HG03196 (cell line): Measurements from ENCODE around the gene DCUN1D4.

Source experiments
- ATAC-seq: cut with Tn5 transposase; IDR thresholded peaks from one replicate; pipeline ENCODE4 v1.9.1; 2021; ENCODE audit not compliant: unreplicated experiment

The DCUN1D4 gene

DNA sequence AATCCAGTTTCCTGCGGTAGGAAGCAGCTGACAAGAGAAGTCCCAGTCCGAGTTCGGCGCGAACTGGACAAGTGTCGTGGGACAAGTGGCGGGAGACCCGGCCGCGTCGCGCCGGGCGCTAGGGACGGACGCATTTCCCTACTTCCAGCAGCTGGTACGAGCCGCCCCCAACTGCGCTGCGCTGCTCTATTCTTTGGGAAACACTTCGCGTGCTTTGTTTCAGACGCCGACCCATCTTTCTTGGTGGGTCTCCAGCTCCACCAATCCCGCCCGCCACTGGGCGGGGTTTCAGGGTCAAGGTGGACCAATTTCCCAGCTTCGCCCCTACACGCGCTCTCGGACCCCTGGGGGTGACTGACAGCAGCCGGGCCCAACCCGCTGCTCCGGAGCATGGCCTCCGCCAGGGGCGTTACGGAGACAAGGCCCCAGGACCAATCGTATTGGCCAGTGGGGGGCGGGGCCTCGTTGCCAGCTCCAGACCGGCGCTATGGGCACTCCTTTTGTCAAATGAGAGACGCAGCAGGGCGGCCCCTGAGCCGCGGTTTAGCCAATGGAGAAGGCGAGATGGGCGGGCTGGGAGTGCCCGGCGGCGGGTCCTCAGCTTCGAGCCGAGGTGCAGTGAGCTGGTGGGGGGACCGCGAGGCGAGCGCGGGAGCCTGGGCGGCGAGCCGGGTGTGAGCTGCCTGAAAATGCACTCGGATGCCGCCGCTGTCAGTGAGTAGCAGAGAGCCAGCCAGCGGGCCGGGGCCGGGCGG lies at the start of gene DCUN1D4:
Gene DCUN1D4 (plus strand): TSS at position 600 of the 755 bp plus-strand sequence. CDS start 90 bp downstream, at position 690.
- ATAC-seq = peak; percentile 95

DNA sequence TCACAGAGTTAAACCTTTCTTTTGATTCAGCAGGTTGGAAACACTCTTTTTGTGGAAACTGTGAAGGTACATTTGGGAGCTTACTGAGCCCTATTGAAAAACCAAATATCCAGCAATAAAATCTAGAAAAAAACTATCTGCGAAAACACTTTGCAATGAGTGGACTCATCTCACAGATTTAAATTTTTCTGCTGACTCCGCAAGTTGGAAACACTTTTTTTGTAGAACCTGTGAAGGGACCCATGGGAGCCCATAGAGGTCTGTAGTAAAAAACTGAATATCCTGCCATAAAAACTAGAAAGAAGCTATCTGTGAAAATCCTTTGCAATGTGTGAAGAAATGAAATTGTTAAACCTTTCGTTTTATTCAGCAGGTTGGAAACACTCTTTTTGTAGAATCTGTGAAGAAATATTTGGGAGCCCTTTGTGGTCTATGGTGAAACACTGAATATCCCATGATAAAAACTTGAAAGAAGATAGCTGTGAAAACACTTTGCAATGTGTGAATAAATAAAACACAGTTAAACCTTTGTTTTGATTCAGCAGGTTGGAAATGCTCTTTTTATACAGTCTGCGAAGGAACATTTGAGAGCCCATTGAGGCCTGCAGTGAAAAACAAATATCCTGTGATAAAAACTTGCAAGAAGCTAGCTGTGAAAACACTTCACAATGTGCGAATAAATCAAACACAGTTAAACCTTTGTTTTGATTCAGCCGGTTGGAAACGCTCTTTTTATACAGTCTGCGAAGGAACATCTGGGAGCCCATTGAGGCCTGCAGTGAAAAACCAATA lies 22.3 kb upstream of the DCUN1D4 start:
- no peak for ATAC-seq

DNA sequence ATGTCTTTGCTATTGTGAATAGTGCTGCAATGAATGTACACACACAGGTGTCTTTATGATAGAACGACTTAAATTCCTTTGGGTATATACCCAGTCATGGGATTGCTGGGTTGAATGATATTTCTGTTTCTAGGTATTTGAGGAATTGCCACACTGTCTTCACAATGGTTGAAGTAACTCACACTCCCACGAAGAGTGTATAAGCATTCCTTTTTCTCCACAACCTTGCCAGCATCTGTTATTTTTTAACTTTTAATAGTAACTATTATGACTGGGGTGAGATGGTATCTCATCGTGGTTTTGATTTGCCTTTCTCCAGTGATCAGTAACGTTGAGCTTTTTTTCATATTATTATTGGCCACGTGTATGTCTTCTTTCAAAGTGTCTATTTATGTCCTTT lies 17.6 kb upstream of the DCUN1D4 start:
- ATAC-seq = no peak

DNA sequence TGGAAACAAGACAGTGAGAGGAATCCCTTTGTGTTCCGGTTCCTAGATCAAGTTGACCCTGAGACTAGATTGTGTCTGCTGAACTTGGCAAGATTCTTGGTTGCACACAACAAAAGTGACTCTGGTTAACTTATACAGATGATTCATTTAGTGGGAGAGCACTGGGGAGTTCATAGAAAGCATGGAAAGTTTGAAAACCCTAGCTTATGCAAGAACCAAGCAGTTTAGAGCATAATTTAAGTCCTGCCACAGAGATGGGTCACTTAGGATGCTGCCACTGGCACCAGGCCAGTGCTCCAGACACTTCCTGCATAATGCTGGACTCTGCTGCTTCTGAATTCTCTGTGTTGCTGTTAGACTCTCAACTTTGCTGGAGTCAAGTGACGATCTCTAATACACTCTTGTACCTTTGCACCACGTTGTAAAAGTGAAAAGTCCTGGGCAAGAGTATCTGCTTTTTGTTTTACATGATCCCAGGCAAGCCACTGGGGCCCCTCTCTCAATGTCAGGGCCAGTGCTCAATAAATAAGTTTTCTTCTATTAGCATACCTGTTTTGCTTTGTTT lies 12.7 kb upstream of the DCUN1D4 start:
- ATAC-seq = no peak

DNA sequence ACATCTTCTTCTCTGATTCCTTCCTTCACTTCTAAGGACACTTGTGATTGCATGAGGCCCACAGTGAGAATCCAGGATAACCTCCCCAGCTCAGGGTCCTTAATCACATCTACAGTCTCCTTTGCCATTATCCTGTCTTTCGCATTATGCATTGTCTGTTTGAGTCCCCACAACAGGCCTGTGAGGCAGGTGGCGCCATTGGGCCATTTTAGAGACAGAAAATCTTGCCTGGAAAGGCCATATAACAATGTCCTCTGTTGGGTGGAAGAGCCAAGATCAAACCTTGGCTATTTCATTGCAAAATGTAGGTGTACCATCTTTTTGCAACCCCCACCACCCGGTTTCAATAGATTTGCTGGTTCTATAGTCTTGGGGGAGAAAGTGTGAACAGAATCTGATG lies 11.8 kb upstream of the DCUN1D4 start:
- ATAC-seq = no peak

DNA sequence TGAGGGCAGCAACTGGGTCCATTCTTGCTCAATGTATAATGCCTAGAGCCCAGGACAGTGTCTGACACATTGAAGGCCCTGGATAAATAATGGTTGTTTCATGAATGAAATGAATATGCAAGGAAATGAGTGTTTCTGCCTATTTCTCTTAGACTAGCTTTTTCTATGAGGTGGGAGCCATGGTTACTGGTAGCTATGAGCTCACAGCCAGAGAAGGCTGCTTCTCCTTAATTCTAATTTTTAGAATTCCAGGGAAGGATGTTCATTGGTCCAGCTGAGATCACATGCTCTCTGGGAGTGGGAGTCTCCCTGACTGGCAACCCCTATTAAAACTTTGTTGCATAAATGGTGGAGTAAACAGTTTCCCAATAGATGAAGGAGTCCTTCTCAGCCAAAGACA lies 9.7 kb upstream of the DCUN1D4 start:
- no peak for ATAC-seq

DNA sequence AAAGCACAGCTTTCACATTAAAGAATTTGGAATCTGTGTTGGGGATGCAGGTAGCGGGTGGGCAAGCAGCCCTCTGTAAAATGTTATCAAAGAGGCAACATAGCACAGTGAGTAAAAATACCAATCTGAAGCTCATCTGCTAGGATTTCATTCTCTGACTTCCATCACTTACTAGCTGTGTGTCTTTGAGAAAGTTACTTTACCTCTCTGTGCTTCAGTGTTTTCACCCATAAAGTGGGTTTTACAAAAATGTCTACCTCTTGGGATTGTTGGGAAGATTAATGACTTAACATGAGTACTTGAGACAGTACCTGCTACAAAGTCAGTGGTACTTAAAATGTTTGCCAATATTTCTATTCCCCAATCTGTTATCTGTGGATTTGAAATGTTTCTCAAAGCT lies 7.9 kb upstream of the DCUN1D4 start:
- no peak for ATAC-seq

DNA sequence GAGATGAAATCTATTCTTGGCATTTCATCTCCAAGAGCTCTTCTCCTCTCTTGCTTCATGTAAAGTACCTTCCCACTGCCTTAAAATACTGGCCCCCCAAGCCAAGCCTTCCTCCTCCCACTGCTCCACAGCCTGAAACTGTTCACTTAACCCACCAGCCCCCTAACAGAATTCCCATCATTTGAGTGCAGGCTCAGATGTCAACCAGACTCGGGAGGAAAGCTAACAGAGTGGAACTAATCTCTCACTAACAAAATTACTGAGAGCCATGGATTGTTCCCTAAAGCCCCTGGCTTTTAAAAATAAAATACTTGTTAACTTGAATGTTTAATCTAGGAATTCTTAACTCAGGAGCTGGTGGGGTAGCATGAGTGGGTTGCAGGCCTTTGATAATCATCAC lies 7.1 kb upstream of the DCUN1D4 start:
- ATAC-seq = no peak

DNA sequence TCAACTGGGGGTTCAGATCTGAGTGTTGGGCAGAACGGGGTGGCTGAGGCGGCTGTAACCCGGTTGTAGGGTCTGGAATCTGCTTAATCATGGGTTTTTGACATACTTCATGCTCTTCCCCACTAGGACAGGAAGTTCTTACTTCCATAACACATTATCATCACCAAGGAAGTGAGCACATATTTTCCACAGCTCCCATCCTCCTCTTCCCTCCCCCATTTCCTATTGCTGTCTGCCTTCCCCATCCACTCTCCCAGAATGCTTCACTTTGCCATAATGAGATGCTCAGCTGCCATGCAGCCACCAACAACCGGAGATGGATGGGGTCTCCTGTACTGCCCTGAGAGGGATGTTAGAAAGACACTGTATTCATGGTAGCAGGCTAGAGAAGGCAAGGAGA lies 6.4 kb upstream of the DCUN1D4 start:
- no peak for ATAC-seq

DNA sequence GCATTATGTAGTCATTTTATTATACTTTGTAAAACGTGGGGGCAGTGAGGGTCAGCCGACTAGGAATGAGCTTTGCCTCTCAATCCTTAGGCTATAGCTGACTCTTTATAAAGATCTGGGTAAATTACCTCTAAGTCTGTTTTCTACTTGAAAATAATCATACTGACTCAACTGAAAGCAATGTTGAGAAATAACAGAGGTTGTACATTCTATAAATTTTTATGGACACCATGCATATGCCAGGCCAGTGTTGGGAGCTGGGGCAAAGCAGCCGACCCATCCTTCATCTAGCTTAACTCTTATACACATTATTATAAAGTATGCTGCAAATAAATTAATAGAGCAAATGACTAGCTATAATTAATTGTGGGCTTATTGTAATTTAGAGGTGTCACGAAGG lies 2.2 kb upstream of the DCUN1D4 start:
- ATAC-seq = no peak

DNA sequence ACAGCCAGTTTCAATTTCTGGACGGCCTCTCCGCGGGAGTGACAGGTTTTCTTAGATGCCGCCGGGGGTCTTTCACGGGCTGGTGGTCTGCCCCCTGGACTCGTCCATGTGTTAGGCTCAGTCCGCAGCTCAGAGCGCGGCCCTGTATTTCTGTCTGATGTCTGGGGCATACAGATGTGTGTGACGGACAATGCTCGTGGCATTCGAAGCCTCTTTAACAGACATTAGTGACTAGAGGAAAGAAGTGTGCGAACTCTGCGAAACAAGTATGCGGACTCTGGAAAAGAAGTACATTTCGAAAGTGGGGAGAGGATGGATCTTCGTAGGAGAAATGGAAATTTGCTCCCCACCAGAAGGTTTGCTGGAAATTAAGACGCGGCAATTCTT lies 793 bp upstream of the DCUN1D4 start:
- no peak for ATAC-seq

DNA sequence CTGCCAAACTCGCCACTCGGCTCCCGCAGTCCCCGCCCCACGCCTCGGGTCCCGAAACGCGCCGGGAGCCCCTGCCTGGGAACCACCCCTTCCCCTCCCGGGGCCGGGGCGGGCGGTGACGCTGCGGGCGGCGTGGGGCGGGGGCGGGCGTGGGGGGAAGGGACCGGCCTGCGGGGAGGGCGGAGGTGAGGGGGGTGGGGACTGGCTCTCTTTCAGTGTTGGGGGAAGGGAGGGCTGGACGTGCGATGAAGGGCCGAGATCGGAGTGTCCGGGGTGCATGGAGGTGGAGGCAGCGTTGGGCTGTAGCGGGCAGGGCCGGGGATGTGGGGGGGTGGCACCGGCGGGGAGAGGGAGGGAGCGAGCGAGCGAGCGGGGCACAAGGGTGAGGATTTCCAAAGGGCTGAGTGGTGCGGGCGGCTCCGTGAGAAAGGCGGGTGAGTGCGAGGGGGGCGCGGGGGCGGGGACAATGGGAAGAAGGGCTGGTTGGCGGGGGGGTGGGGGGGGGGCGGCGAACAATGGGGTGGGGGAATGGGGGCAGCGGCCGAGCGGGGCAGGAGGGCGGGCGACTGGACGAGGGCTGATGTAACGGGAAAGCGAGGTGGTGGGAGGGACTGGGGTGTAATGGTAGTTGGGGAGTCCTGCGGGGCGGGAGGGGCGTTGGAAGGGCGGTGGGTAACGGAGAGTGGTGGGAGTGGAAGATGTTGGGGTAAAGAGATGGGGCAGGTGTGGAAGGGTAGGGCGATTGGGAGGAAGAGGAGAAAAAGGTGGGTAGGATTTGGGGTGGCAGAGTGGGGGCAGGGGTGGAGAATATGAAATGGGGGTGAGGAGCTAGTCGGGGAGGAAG lies 578 bp downstream of the DCUN1D4 start:
- ATAC-seq = peak; percentile 20

DNA sequence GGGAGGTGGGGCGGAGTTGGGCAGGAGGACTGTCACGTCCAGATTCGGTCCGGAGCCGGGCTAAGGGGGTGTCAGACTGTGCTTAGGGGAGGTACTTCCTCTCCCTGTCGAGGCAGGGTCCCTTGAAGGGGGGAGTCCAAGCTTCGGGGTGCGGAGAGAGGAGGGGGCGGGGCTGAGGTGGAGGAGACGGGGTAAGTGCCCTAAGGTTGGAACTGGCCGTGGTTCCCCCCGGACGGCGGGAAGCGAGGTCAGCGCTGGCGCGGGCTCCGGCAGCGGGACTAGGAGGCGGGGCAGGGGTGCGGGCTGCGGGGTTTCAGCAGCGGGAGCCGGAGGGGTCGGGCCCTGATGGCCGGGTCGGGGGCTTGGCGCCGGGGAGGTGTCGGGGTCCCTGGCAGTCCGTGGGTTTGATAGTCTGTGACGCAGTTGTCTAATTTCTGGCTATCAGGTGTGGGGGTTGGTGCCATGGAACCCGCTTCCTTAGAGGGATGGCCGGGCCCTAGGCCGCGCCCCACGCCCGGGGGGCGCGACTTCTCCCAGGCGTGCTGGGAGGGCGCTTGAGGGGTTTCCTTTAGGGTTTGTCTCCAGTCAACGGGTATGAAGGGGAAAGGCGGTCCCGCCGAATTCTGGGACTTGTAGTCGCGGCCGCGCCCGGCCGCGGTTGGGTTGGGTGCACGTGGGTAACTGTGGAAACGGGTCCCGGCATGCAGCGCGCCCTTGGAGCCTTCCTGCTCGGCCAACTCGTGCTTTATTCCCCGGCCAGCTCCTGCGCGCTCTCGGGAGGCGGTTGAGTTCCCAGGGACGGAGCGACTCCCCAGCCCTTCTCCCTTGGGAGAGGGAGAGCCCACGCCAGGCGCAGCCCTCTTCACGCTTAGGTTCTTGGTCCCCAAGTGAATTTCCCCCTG lies 1.5 kb downstream of the DCUN1D4 start:
- ATAC-seq = peak; percentile 43

DNA sequence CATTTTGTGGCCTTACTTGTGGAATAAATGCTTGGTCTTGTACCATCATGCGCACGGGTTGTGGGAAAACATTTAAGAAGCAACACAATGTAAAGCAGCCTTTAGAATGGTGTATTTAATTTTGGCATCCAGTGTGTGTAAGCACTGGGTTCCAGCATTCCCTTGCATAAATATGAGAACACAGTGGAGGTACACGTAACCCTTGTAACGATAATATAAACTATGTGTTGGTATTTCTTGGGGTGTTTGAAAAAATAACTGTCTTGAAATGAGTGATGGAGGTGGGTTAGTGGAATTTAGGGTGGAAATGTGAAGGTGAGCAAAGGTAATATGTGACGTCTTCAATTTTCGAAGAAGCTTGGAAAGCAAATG lies 2.1 kb downstream of the DCUN1D4 start:
- ATAC-seq = no peak

DNA sequence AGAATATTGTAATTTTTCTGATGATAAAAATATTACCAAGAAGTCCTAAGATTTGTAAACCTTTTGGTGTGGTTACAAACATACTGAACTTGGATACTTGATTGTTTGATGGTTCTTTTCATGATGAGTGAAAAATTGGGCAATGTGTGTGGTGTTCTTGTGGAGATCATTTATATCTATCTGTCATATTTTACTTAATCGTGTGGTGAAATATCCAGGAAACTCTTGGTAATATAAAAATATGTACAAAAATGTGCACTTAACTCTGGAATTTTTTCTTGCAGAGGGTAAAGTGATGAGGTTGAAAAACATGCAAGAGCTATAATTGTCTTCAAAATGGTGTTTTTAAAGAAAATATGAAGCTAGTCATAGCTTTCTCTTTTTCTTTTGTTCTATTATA lies 2.8 kb downstream of the DCUN1D4 start:
- no peak for ATAC-seq

DNA sequence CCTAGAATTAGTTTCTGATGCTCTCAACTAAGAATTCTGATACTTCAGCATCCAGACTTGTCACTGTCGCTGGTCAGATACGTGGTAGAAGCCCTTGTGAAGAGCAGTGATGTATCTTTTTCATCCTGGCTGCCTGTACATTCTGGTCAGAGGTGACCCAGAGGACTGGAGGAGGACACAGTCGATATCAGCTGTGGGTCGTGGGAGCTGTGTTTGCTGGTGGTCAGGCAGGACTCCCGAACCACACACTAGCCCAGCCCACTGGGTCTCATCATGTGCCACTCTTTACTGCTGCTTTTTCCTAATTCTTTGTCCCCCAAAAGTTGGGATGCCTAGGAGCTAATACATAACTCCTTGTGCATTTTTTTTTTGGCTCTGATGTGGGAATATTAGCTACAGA lies 6.5 kb downstream of the DCUN1D4 start:
- ATAC-seq = no peak

DNA sequence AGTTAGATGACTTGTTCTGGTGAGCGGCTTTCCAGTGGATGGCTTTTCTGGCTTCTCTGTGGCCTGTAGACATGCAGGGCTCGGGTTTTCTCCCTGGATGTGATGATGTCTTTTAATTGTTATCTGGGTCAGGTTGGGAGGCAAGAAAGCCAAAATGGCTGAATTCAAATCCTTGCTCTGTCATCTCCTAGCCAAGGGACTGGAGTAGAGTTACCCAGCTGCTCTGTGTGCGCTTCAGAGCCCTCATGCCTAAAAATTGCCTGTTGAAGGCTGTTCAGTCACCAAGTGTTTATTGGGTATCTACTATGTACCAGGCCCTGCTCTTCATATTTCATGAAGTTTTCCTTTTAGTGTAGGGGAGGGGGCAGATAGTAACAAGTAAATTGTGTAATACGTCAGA lies 7.3 kb downstream of the DCUN1D4 start:
- ATAC-seq = no peak

DNA sequence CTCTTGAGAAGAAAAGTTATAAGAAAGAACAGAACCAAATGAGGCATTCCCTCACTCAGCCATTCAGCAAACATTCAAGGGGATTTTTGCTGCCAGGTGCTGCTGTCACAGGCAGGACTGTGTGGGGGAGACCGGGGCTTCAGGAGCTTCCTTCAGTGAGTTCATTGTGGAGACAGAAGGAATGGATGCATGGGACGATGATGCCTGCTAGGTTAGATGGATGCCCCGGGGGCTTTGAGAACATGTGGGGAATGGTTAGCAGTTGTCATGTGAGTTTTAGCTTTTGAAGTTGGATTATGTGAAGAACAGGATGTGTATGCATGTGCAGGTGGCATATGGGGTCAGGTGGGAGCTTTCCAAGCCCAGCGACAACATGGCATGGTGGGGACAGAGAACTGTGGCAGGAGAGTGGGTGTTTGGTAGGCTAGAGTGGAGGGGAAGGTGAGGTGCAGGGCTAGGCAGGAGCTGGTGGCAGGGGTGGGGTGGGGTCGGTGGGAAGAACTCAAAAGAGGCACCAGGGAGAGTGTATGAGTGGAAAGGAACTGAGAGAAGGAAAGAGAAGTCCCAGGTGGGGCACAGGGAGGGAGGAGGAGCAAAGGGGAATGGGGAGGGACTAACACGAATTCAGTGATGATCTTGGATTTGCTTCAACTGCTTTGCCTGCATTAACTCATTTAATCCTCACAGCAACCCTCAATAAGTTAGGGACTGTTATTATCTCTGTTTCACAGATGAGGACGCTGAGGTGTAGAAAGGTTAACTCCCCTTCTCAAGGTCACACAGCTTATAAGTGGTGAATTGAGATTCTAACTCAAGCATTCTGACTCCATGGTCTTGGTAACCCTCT lies 8.4 kb downstream of the DCUN1D4 start:
- no peak for ATAC-seq

DNA sequence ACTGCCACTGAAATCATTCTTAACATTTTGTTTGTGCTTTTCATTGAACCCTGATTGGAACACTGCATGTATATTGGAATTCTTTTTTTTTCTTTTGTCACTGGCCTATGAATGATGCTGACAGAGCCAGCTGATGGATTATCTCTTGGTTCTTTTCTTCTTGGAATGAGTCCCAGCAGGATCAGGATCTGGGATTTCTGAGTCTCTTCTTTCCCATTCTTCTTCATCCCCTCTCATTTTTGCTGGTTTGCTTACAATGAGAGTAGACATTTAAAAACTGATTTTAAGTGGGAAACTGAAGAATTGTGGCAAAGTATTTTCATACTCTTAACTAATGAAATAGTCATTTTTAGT lies 9.0 kb downstream of the DCUN1D4 start:
- ATAC-seq = no peak
